Lower leg skin (tissue), 3 donors: ENCODE results near the gene OS9.

Source experiments
- CTCF ChIP-seq, 3 donors: fragments of 450-650 bp; IDR thresholded peaks; one replicate each; pipeline ENCODE4 v1.5.1; 2016; ENCODE audit warnings: antibody characterized with exemption in 3 of 3, mild to moderate bottlenecking in 3 of 3, moderate library complexity in 2 of 3
- POLR2A ChIP-seq, 2 donors: fragments of 450-650 bp; IDR thresholded peaks; one replicate each; pipeline ENCODE4 v1.6.1; 2016 to 2017; ENCODE audit warnings: antibody characterized with exemption in 2 of 2, mild to moderate bottlenecking in 1 of 2, moderate library complexity in 1 of 2

GRCh38 chr12:57752668-57753000, 58.7 kb downstream of the OS9 start:
- TF ChIP-seq CTCF (IDR thresholded peaks at IDR 0.05) (no peak), POLR2A (IDR thresholded peaks at IDR 0.05) (no peak)
